Psoas muscle (tissue), 8 donors: ENCODE data around the gene SRGAP3. TPM values are rescaled to one million over a fixed set of nuclear protein-coding genes. Genes with fewer than 3 reads are reported as not detected.

ENCODE experiments used
- ATAC-seq, 4 donors: fragments of 200-7000 bp; cut with Tn5 transposase; one replicate each; pipeline ENCODE4 v1.9.1; 2020; ENCODE audit warnings: moderate library complexity in 3 of 4, mild to moderate bottlenecking in 2 of 4
- DNase-seq, 2 donors: peaks; one replicate each; pipeline ENCODE4 v3.0.0-alpha.2; 2020
- H3K27ac ChIP-seq: fragments of 200-600 bp; one replicate; pipeline ENCODE4 v1.8.0; 2022
- H3K27me3 ChIP-seq, 3 donors: fragments of 200-600 bp in 1 of 3; one replicate each; pipeline versions ENCODE4 v1.6.1 to v1.8.0; 2013 to 2022; ENCODE audit warnings: low read length in 2 of 3, mild to moderate bottlenecking in 2 of 3, moderate library complexity in 1 of 3; ENCODE audit not compliant: insufficient read depth in 3 of 3
- H3K36me3 ChIP-seq, 2 donors: fragments of 200-600 bp in 1 of 2; one replicate each; pipeline versions ENCODE4 v1.6.1 to v1.8.0; 2013 to 2022; ENCODE audit warnings: low read depth in 1 of 2, mild to moderate bottlenecking in 1 of 2, moderate library complexity in 1 of 2; ENCODE audit not compliant: insufficient read depth in 1 of 2
- H3K4me1 ChIP-seq: fragments of 200-600 bp; one replicate; pipeline ENCODE4 v1.8.0; 2022
- H3K4me3 ChIP-seq: fragments of 200-600 bp; one replicate; pipeline ENCODE4 v1.8.0; 2022; ENCODE audit warnings: mild to moderate bottlenecking
- H3K9me3 ChIP-seq: fragments of 200-600 bp; one replicate; pipeline ENCODE4 v1.8.0; 2022
- WGBS, 3 donors: extraction: QIAGEN DNeasy Blood & Tissue Kit; methylation state at CpG; one replicate each; pipeline versions ENCODE4 v1.1.6 to v1.1.7; 2013; 5-methylcytosine and 5-hydroxymethylcytosine counted together
- intact Hi-C, 2 donors: fragments of 100-400 bp; cut with DNase I; formaldehyde crosslinking; loops; one replicate each; pipeline versions ENCODE4 v1.11.0 to v1.14.2; 2022
- polyA plus RNA-seq, 3 donors: library from polyadenylated mRNA; stranded (reverse); fragments of 200-250 nt; gene quantifications; one replicate each; pipeline ENCODE4 v1.2.3, GENCODE V29; 2013
- total RNA-seq, 4 donors: library from RNA; stranded (reverse); fragmentation: NEBNext Ultra II Directional in 2 of 4; extraction: Animal tissue kit (Norgen Biotek cat#: 25700) in 2 of 4; gene quantifications; one replicate each; pipeline versions ENCODE4 v1.2.1 to v1.2.4, GENCODE V29; 2021 to 2023
- TF ChIP-seq, protein P1 (sequence below): fragments of 200-600 bp; IDR thresholded peaks from one replicate; pipeline ENCODE4 v1.8.0; 2022; ENCODE audit warnings: antibody characterized with exemption
- donor health status: healthy with polysubstance abuse.
- donor health status: DM: no; HTN: no; CAD: no; lungs with moderate emphysema.
- donor health status: Bipolar disorder and iron deficiency.
- donor health status: healthy.
- donor health status: DM: yes; HTN: yes; CAD: no.
- donor health status: DM: no; HTN: no; CAD: no.
- donor health status: DM: no; HTN: no; CAD: no.
- donor health status: DM: yes; HTN: yes; CAD: no.

SRGAP3 gene
- total and polyA plus RNA-seq, 7 donors: 0.77 to 7.6 (median 1.9) TPM

DNA sequence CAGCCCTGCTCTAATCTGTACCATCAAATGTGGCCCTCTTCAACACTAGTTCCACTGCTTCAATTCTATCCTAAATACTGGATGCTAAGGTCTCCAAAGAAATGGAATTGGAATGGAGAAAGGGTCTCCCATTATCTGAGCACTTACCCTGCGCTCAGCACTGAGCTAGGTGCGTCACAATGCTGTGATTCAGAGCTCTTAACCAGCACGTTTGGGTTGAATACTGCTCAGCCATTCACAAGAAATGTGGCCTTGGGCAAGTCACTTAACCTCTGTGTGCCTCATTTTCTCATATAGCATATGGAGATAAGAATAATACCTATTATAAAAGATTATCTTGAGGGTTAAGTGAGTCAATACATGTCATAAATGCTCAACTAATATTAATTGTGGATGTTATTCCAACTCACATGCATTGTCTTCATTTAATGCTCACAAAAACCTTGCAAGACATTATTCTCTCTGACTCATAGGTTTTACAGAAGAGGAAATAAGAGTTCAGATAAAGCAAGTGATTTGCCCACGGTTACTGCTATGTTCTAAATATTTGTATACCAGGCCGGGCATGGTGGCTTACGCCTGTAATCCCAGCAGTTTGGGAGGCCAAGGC lies 27.4 kb upstream of the SRGAP3 start:
- ATAC-seq: no peak
- WGBS, 3 donors: 85 to 91% (median 87%) methylated on average over 6 of the region's 6 CpGs
- no peak for DNase-seq
- no peaks in the 10 kb centered on the region for H3K9me3 ChIP-seq
- TF ChIP-seq, protein P1, sequence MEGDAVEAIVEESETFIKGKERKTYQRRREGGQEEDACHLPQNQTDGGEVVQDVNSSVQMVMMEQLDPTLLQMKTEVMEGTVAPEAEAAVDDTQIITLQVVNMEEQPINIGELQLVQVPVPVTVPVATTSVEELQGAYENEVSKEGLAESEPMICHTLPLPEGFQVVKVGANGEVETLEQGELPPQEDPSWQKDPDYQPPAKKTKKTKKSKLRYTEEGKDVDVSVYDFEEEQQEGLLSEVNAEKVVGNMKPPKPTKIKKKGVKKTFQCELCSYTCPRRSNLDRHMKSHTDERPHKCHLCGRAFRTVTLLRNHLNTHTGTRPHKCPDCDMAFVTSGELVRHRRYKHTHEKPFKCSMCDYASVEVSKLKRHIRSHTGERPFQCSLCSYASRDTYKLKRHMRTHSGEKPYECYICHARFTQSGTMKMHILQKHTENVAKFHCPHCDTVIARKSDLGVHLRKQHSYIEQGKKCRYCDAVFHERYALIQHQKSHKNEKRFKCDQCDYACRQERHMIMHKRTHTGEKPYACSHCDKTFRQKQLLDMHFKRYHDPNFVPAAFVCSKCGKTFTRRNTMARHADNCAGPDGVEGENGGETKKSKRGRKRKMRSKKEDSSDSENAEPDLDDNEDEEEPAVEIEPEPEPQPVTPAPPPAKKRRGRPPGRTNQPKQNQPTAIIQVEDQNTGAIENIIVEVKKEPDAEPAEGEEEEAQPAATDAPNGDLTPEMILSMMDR: no peak
- no peaks in the 10 kb centered on the region for H3K4me1 ChIP-seq
- H3K36me3 ChIP-seq: no peaks in the 10 kb centered on the region
- H3K27ac ChIP-seq: no peak overlapping the region
- intact Hi-C loops: no loop called here
- no peak overlapping the region for H3K4me3 ChIP-seq
- no peaks in the 10 kb centered on the region for H3K27me3 ChIP-seq

DNA sequence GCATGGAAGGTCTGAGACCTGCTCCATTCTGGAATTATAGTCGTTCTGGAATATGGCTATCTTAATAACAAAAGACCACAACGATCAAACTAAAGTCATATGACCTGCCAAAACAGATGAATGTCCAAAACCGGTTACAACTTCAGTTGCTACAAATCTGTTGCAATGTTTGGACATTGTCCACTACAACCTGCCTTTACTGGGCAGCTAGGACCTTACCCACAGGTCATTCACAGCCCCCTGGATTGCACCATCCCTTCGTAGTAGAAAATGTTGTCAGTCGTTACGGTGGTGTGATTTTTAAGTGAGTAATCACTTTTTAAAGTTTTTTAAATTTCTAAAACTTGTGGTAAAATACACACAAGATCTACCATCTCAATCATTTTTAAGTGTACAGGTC lies 22.5 kb upstream of the SRGAP3 start:
- TF ChIP-seq, protein P1: no peak
- Histone ChIP-seq H3K4me3 (no peak overlapping the region), H3K4me1 (no peaks in the 10 kb centered on the region), H3K27ac (no peak overlapping the region), H3K9me3 (no peaks in the 10 kb centered on the region), H3K27me3 (no peaks in the 10 kb centered on the region), H3K36me3 (no peaks in the 10 kb centered on the region)
- intact Hi-C loops: no loop called here
- no peak for ATAC-seq
- WGBS, 3 donors: 62 to 79% (median 73%) methylated on average over 6 of the region's 6 CpGs
- no peak for DNase-seq

DNA sequence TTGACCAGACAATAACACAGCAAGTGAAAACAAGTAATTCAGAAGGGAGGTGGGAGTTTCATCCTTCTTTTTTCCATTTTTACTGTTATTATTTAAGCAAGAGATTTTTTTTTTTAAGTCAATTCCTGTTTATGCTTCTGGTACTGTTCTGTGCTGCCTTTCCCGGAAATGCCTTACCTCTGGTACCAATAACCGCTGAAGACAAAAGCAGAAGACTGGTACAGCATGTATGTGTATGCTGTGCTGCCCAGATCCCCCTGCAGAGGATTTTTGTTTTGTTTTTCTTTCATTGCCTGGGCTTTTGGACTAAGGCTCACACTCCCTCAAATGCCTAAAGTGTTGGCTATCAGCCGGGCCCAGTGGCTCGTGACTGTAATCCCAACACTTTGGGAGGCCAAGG lies 21.3 kb upstream of the SRGAP3 start:
- Histone ChIP-seq H3K9me3 (no peaks in the 10 kb centered on the region), H3K4me3 (no peak overlapping the region), H3K36me3 (no peaks in the 10 kb centered on the region), H3K27me3 (no peaks in the 10 kb centered on the region), H3K4me1 (no peaks in the 10 kb centered on the region), H3K27ac (no peak overlapping the region)
- intact Hi-C loops: no loop called here
- 68 to 84% (median 79%) methylated on average over 4 of the region's 4 CpGs for WGBS, 3 donors
- TF ChIP-seq, protein P1: no peak
- ATAC-seq (no peak), DNase-seq (no peak)

DNA sequence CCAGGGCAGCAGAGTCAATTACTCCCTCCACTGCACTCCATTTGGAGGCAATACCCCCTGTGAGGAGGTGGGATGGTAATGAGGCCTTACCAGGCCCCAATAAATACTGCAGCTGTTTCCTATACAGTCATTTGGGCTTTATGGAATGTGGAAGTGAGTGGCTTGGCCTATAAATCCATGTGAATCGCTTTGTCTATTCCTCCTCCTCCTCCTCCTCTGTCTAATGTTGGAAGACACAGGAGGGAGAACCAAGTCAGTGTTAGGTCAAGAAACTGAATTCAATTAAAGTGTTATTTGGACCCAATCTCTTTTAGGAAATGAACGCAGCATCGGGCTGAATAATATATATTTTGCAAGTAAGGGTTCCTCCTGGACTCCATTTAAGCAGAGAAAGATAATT lies 17.3 kb upstream of the SRGAP3 start:
- H3K36me3 ChIP-seq: no peaks in the 10 kb centered on the region
- H3K27ac ChIP-seq: no peak overlapping the region
- no peak for ATAC-seq
- H3K9me3 ChIP-seq: no peaks in the 10 kb centered on the region
- H3K4me3 ChIP-seq: no peak overlapping the region
- 77 to 87% (median 82%) methylated on average over 3 of the region's 3 CpGs for WGBS, 3 donors
- no peak for DNase-seq
- no peaks in the 10 kb centered on the region for H3K4me1 ChIP-seq
- TF ChIP-seq, protein P1: no peak
- no peaks in the 10 kb centered on the region for H3K27me3 ChIP-seq
- intact Hi-C loops: no loop called here

DNA sequence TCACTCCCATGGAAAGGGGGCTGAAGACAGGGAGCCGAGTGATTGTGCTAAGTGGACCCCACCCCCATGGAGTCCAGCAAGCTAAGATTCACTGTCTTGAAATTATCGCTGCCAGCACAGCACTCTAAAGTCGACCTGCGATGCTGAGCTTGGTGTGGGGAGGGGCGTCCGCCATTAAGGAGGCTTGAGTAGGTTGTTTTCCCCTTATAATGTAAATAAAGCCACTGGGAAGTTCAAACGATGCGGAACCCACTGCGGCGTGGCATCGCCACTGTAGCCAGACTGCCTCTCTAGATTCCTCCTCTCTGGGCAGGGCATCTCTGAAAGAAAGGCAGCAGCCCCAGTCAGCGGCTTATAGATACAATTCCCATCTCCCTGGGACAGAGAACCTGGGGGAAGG lies 10.9 kb upstream of the SRGAP3 start:
- TF ChIP-seq, protein P1: no peak
- no peaks in the 10 kb centered on the region for H3K4me1 ChIP-seq
- no peak overlapping the region for H3K27ac ChIP-seq
- no peak for ATAC-seq
- H3K9me3 ChIP-seq: peaks cover 9% of the 10 kb centered on the region
- WGBS, 3 donors: 86 to 87% (median 86%) methylated on average over 12 of the region's 12 CpGs
- no peaks in the 10 kb centered on the region for H3K27me3 ChIP-seq
- DNase-seq: no peak
- no peaks in the 10 kb centered on the region for H3K36me3 ChIP-seq
- intact Hi-C loops: no loop called here
- H3K4me3 ChIP-seq: no peak overlapping the region
